HCT116 (cell line): Measurements from ENCODE around the gene MEGF6.

Experiments used
- CEBPB ChIP-seq: IDR thresholded peaks from 2 replicates; pipeline ENCODE4 v1.6.1; 2012; ENCODE audit warnings: low read depth
- EZH2 ChIP-seq: fragments of 200-600 bp; sonication (generic); IDR thresholded peaks from 2 replicates; pipeline ENCODE4 v1.6.1; 2017; ENCODE audit warnings: antibody characterized with exemption, mixed run types
- EZH2phosphoT487 ChIP-seq: fragments of 200-600 bp; IDR thresholded peaks from 2 replicates; pipeline ENCODE4 v1.6.1; 2018; ENCODE audit warnings: antibody characterized with exemption, borderline replicate concordance
- JUND ChIP-seq: IDR thresholded peaks from 2 replicates; pipeline ENCODE4 v1.6.1; 2012
- MAX ChIP-seq: IDR thresholded peaks from 2 replicates; pipeline ENCODE4 v1.6.1; 2012
- POLR2A ChIP-seq: IDR thresholded peaks from 2 replicates; pipeline ENCODE4 v1.7.0; 2011; ENCODE audit warnings: borderline replicate concordance; ENCODE audit not compliant: insufficient read depth, insufficient read length; ENCODE audit errors: extremely low read depth
- POLR2AphosphoS5 ChIP-seq: IDR thresholded peaks from 2 replicates; pipeline ENCODE4 v1.6.1; 2011; ENCODE audit warnings: mild to moderate bottlenecking, low read depth, low read length, moderate library complexity
- RAD21 ChIP-seq: IDR thresholded peaks from 2 replicates; pipeline ENCODE4 v1.6.1; 2012; ENCODE audit warnings: low read depth, mild to moderate bottlenecking
- SIN3A ChIP-seq: IDR thresholded peaks from 2 replicates; pipeline ENCODE4 v1.6.1; 2012; ENCODE audit warnings: low read depth
- SP1 ChIP-seq: IDR thresholded peaks from 2 replicates; pipeline ENCODE4 v1.6.1; 2012; ENCODE audit warnings: low read depth
- SRF ChIP-seq: IDR thresholded peaks from 2 replicates; pipeline ENCODE4 v1.6.1; 2012; ENCODE audit warnings: low read depth
- ZBTB33 ChIP-seq: IDR thresholded peaks from 2 replicates; pipeline ENCODE4 v1.6.1; 2011; ENCODE audit warnings: mild to moderate bottlenecking, low read length, moderate library complexity; ENCODE audit not compliant: insufficient replicate concordance; ENCODE audit errors: extremely low read depth
- ZNF274 ChIP-seq: fragments of 200-500 bp; sonication (Bioruptor generic); IDR thresholded peaks from 2 replicates; pipeline ENCODE4 v1.6.1; 2014; ENCODE audit warnings: mild to moderate bottlenecking, low read depth, low read length, inconsistent platforms
- TF ChIP-seq, protein P1 (sequence below), 3 experiments: fragments of 200-600 bp in 1 of 3; sonication (generic) in 1 of 3; IDR thresholded peaks in 2 of 3; conservative IDR thresholded peaks in 1 of 3; 2 replicates each; pipeline ENCODE4 v1.5.1; 2012 to 2017; ENCODE audit warnings: low read depth in 2 of 3, low read length in 2 of 3, antibody characterized with exemption in 1 of 3, borderline replicate concordance in 1 of 3, control low read depth in 1 of 3, mild to moderate bottlenecking in 1 of 3, mixed read lengths in 1 of 3, mixed run types in 1 of 3, moderate library complexity in 1 of 3; ENCODE audit not compliant: insufficient read depth in 1 of 3

DNA sequence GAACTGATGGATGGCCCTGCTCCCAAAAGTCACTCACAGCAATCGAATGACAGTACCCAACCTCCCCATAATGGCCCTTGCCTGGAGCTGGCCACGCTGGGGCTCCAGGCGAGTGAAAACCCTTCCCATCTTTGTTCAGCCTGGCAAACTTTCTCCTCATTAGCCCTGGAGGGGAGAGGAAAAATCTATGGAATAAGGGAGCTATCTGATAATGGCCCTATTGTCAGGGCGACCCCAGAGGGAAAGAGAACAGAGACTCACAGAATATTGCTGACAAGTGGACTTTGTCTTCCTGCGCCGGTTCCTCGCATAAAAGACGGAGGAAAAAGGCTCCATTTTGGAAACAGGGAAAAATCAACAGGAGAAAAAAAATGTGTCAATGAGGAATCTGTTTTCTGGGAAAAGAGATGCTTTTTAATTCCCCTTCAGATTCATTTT lies 169.9 kb downstream of the MEGF6 start:
- TF ChIP-seq SP1 (no peak), MAX (no peak), EZH2phosphoT487 (no peak), POLR2A (no peak), POLR2AphosphoS5 (no peak), ZNF274 (no peak), JUND (no peak), EZH2 (no peak), RAD21 (no peak), SIN3A (no peak), ZBTB33 (no peak), SRF (no peak), CEBPB (no peak)
- TF ChIP-seq, protein P1, sequence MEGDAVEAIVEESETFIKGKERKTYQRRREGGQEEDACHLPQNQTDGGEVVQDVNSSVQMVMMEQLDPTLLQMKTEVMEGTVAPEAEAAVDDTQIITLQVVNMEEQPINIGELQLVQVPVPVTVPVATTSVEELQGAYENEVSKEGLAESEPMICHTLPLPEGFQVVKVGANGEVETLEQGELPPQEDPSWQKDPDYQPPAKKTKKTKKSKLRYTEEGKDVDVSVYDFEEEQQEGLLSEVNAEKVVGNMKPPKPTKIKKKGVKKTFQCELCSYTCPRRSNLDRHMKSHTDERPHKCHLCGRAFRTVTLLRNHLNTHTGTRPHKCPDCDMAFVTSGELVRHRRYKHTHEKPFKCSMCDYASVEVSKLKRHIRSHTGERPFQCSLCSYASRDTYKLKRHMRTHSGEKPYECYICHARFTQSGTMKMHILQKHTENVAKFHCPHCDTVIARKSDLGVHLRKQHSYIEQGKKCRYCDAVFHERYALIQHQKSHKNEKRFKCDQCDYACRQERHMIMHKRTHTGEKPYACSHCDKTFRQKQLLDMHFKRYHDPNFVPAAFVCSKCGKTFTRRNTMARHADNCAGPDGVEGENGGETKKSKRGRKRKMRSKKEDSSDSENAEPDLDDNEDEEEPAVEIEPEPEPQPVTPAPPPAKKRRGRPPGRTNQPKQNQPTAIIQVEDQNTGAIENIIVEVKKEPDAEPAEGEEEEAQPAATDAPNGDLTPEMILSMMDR (IDR thresholded peaks at IDR 0.05 in 2 of 3, conservative IDR thresholded peaks at IDR 0.05 in 1 of 3; ENCODE audit: borderline replicate concordance in 1 of 3, insufficient read depth in 1 of 3, low read depth in 2 of 3, low read length in 2 of 3): no peak
